ENCODE results near the gene GALNT1. TPM values are rescaled to one million over a fixed set of nuclear protein-coding genes. Genes with fewer than 3 reads are reported as not detected.

Gene GALNT1
- total and polyA plus RNA-seq, 10 of the 15 experiments (the other 5 are each of a cell fraction or from before 2014, with no cell fraction given): 8.0 to 53.7 (median 29.9) TPM

DNA sequence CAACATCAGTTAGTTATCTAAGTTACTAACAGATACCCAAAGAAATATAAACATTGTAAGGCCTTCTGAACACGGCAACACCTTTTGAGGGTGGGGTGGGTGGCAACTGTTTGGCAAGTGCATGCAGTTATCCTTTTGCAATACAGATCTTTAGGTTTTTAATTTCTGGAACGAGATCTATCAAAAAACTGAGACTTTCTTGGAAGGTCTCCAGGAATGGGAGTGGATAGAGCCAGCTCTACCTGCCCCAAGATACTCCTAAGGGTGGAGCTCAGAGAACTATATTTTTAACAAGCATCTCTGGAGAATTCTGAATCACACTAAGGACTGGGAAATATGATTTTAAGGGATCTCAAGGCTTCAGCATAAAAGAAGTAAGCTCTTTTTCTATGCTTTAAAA is 11.4 kb upstream of the GALNT1 start:
- Histone ChIP-seq H3K4me2 (ENCODE audit: control insufficient read depth, insufficient read depth) (no peak overlapping the region), H3K9ac (ENCODE audit: control insufficient read depth, insufficient read depth, low read length) (no peak overlapping the region), H3K79me2 (ENCODE audit: control insufficient read depth, insufficient read depth, low read length) (no peaks in the 10 kb centered on the region), H3K4me3 (no peak overlapping the region), H3K4me1 (ENCODE audit: control insufficient read depth, insufficient read depth, low read length) (peaks cover 2% of the 10 kb centered on the region; the same call in 1 of the 2 replicates), H4K20me1 (ENCODE audit: control insufficient read depth, insufficient read depth) (no peaks in the 10 kb centered on the region), H3K27ac (ENCODE audit: control insufficient read depth, insufficient read depth) (no peak overlapping the region), H3K36me3 (ENCODE audit: control insufficient read depth in 2 of 2, insufficient read depth in 2 of 2, low read length in 1 of 2) (no peaks in the 10 kb centered on the region), H2AFZ (ENCODE audit: control insufficient read depth, low read depth, low read length) (no peak overlapping the region), H3K27me3 (replicated peaks in 1 of 2; ENCODE audit: control insufficient read depth in 2 of 2, insufficient read depth in 2 of 2, low read length in 1 of 2) (no peaks in the 10 kb centered on the region), H3K9me3 (replicated peaks; ENCODE audit: control insufficient read depth, insufficient read depth, low read length) (no peaks in the 10 kb centered on the region; the same call in 2 of the 3 replicates)
- TF ChIP-seq BCL11A (IDR thresholded peaks at IDR 0.05; ENCODE audit: low read depth, low read length) (no peak), ZNF622 (IDR thresholded peaks at IDR 0.05) (no peak), POLR2AphosphoS2 (IDR thresholded peaks at IDR 0.05; ENCODE audit: low read depth, low read length) (no peak), POLR2A (IDR thresholded peaks at IDR 0.05; ENCODE audit: low read depth, low read length) (no peak), YY1 (IDR thresholded peaks at IDR 0.05; ENCODE audit: low read depth, low read length) (no peak), HDGF (IDR thresholded peaks at IDR 0.05) (no peak), TAF1 (IDR thresholded peaks at IDR 0.05; ENCODE audit: borderline replicate concordance, low read depth, low read length) (no peak), RB1 (IDR thresholded peaks at IDR 0.05; ENCODE audit: borderline replicate concordance) (no peak), MEF2A (IDR thresholded peaks at IDR 0.05; ENCODE audit: insufficient read depth, low read depth, low read length) (no peak)
- TF ChIP-seq, protein P1, sequence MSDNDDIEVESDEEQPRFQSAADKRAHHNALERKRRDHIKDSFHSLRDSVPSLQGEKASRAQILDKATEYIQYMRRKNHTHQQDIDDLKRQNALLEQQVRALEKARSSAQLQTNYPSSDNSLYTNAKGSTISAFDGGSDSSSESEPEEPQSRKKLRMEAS (IDR thresholded peaks at IDR 0.05; ENCODE audit: low read depth, low read length): no peak
- TF ChIP-seq, protein P2, sequence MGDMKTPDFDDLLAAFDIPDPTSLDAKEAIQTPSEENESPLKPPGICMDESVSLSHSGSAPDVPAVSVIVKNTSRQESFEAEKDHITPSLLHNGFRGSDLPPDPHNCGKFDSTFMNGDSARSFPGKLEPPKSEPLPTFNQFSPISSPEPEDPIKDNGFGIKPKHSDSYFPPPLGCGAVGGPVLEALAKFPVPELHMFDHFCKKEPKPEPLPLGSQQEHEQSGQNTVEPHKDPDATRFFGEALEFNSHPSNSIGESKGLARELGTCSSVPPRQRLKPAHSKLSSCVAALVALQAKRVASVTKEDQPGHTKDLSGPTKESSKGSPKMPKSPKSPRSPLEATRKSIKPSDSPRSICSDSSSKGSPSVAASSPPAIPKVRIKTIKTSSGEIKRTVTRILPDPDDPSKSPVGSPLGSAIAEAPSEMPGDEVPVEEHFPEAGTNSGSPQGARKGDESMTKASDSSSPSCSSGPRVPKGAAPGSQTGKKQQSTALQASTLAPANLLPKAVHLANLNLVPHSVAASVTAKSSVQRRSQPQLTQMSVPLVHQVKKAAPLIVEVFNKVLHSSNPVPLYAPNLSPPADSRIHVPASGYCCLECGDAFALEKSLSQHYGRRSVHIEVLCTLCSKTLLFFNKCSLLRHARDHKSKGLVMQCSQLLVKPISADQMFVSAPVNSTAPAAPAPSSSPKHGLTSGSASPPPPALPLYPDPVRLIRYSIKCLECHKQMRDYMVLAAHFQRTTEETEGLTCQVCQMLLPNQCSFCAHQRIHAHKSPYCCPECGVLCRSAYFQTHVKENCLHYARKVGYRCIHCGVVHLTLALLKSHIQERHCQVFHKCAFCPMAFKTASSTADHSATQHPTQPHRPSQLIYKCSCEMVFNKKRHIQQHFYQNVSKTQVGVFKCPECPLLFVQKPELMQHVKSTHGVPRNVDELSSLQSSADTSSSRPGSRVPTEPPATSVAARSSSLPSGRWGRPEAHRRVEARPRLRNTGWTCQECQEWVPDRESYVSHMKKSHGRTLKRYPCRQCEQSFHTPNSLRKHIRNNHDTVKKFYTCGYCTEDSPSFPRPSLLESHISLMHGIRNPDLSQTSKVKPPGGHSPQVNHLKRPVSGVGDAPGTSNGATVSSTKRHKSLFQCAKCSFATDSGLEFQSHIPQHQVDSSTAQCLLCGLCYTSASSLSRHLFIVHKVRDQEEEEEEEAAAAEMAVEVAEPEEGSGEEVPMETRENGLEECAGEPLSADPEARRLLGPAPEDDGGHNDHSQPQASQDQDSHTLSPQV (IDR thresholded peaks at IDR 0.05): no peak
- TF ChIP-seq, protein P3, sequence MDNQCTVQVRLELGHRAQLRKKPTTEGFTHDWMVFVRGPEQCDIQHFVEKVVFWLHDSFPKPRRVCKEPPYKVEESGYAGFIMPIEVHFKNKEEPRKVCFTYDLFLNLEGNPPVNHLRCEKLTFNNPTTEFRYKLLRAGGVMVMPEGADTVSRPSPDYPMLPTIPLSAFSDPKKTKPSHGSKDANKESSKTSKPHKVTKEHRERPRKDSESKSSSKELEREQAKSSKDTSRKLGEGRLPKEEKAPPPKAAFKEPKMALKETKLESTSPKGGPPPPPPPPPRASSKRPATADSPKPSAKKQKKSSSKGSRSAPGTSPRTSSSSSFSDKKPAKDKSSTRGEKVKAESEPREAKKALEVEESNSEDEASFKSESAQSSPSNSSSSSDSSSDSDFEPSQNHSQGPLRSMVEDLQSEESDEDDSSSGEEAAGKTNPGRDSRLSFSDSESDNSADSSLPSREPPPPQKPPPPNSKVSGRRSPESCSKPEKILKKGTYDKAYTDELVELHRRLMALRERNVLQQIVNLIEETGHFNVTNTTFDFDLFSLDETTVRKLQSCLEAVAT (IDR thresholded peaks at IDR 0.05): no peak
- TF ChIP-seq, protein P4, sequence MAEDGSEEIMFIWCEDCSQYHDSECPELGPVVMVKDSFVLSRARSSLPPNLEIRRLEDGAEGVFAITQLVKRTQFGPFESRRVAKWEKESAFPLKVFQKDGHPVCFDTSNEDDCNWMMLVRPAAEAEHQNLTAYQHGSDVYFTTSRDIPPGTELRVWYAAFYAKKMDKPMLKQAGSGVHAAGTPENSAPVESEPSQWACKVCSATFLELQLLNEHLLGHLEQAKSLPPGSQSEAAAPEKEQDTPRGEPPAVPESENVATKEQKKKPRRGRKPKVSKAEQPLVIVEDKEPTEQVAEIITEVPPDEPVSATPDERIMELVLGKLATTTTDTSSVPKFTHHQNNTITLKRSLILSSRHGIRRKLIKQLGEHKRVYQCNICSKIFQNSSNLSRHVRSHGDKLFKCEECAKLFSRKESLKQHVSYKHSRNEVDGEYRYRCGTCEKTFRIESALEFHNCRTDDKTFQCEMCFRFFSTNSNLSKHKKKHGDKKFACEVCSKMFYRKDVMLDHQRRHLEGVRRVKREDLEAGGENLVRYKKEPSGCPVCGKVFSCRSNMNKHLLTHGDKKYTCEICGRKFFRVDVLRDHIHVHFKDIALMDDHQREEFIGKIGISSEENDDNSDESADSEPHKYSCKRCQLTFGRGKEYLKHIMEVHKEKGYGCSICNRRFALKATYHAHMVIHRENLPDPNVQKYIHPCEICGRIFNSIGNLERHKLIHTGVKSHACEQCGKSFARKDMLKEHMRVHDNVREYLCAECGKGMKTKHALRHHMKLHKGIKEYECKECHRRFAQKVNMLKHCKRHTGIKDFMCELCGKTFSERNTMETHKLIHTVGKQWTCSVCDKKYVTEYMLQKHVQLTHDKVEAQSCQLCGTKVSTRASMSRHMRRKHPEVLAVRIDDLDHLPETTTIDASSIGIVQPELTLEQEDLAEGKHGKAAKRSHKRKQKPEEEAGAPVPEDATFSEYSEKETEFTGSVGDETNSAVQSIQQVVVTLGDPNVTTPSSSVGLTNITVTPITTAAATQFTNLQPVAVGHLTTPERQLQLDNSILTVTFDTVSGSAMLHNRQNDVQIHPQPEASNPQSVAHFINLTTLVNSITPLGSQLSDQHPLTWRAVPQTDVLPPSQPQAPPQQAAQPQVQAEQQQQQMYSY (CRISPR knock-in tag; IDR thresholded peaks at IDR 0.05): no peak
- no peak for FAIRE-seq
- 48% methylated on average over 2 of the region's 2 CpGs for WGBS (ENCODE audit: insufficient coverage, insufficient replicate concordance, low lambda C conversion rate, missing lambda C conversion rate)
- SMC1A ChIA-PET (ENCODE audit: uncharacterized antibody, unreplicated experiment): interaction anchor here (1.0 to 1.5 kb wide), 6 partner anchors 9 to 58 kb away, joined by 3 to 4 read pairs (median 3); no protein-coding TSS in a partner anchor
- no peak for ATAC-seq
- intact Hi-C loops (cut with micrococcal nuclease; ENCODE audit: unreplicated experiment) (loop anchor here (10.0 kb wide), 2 partner anchors 325 to 495 kb away; partner anchors contain the start of genes RPRD1A and ZNF397), in situ Hi-C loops (cut with MboI) (no loop called here)
- RAD21 ChIA-PET (ENCODE audit: unreplicated experiment): interaction anchor here (1.2 kb wide), 1 partner anchor 12 kb away, joined by 5 read pairs; no protein-coding TSS in a partner anchor
- DNase-seq (ENCODE audit: low read depth, low spot score): no peak
- CTCF ChIA-PET: interaction anchor here (1.3 to 1.4 kb wide), 3 partner anchors 10 to 157 kb away, joined by 3 to 4 read pairs (median 3); no protein-coding TSS in a partner anchor
- POLR2A ChIA-PET: interaction anchor here (1.3 kb wide), 1 partner anchor 11 kb away, joined by 3 read pairs; no protein-coding TSS in a partner anchor
- BruUV-seq (replicated peaks): no TSS peak
